ENCODE measurements around the gene SHISA9.

DNA sequence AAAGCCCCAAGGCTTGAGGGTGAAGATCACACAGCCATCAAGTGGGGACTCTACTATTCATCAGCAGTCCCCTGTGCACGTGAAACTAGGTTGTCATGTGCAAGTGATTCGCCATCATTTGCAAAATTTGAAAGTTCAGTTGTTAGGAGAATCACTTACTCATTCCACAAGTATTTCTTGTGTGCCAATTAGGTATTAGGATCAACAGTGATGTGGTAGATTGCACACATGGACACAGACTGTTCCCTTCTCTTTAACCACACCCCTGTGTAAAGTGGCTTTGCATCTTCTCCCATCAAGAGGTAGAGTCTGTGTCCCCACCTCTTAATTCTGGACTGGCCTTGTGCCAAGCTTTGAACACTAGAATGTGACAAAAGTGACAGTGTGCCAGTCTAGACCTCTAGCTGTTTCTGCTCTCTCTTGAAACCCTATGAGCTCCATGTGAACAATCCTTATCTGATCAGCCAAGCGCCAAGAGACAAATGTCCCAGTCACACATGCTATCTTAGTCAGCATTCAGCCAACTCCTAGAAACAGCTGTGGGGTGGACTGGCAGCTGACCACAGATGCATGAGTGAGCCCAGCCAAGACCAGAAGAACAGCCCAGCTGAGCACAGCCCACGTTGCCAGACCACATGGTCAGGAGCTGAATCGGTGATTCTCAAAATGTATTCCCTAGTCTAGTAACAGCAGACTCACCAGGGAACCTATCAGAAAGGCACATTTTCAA, 31.5 kb upstream of the SHISA9 start:
- TF ChIP-seq, protein P1, sequence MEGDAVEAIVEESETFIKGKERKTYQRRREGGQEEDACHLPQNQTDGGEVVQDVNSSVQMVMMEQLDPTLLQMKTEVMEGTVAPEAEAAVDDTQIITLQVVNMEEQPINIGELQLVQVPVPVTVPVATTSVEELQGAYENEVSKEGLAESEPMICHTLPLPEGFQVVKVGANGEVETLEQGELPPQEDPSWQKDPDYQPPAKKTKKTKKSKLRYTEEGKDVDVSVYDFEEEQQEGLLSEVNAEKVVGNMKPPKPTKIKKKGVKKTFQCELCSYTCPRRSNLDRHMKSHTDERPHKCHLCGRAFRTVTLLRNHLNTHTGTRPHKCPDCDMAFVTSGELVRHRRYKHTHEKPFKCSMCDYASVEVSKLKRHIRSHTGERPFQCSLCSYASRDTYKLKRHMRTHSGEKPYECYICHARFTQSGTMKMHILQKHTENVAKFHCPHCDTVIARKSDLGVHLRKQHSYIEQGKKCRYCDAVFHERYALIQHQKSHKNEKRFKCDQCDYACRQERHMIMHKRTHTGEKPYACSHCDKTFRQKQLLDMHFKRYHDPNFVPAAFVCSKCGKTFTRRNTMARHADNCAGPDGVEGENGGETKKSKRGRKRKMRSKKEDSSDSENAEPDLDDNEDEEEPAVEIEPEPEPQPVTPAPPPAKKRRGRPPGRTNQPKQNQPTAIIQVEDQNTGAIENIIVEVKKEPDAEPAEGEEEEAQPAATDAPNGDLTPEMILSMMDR (IDR thresholded peaks at IDR 0.05) = no peak
- no peak for TF ChIP-seq EP300 (IDR thresholded peaks at IDR 0.05)

All from esophagus muscularis mucosa (tissue), 3 donors.